ENCODE results near the gene NRCAM.
A peak's percentile ranks its signal among the peaks of the same experiment; 100 is the strongest.

NRCAM gene

DNA sequence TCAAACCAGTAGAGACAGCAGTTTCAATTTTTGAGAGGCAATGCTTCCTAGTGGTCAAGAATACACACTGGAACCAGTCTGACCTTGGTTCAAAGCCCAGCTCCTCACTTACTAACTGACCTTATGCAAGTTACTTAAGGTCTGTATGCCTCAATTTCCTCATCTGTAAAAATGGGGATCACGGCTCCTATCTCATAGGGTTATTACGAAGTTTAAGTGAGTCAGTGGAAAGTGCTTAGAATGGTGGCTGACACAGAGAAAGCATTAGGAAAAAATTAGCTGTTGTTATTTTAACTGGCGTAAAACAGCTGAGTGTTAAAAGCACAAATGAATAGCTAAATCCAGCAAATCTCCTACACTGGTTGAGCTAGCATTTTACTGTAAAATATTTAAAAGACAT is 163.7 kb downstream of the NRCAM start:
- TF ChIP-seq, protein P1, sequence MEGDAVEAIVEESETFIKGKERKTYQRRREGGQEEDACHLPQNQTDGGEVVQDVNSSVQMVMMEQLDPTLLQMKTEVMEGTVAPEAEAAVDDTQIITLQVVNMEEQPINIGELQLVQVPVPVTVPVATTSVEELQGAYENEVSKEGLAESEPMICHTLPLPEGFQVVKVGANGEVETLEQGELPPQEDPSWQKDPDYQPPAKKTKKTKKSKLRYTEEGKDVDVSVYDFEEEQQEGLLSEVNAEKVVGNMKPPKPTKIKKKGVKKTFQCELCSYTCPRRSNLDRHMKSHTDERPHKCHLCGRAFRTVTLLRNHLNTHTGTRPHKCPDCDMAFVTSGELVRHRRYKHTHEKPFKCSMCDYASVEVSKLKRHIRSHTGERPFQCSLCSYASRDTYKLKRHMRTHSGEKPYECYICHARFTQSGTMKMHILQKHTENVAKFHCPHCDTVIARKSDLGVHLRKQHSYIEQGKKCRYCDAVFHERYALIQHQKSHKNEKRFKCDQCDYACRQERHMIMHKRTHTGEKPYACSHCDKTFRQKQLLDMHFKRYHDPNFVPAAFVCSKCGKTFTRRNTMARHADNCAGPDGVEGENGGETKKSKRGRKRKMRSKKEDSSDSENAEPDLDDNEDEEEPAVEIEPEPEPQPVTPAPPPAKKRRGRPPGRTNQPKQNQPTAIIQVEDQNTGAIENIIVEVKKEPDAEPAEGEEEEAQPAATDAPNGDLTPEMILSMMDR (IDR thresholded peaks at IDR 0.05; ENCODE audit: low read length, missing control alignments), result no peak
- DNase-seq (ENCODE audit: low read depth), result no peak

DNA sequence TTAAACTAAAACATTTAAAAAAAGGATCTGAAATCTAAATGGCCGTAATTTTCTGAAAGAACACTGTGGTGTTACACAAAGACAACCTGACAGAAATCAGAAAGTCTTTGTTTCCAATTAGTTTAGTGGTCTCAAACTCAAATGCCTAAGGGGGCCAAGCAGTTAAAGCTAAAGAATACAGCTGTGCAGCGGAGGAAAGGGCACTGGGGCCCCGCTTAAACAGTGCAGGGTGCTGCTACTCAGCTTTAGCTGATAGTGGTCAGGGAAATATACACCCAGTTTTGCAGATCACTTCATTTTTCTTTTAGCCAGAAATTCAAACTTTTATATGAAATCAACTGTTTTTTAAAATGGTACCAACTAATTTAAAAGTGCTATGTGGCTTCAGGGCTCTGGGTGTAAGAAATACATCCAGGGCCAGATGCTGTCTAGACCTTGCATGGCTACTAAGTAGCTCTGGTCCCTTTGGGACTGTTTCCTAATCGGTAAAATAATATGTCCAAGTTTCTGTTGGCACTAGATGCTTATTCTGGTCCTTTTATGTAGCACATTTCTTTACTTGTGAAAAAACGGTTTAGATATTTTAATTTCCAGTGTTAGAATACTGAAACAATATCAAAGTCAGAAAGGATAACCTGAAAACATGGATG is 164.3 kb downstream of the NRCAM start:
- DNase-seq (ENCODE audit: low read depth), result peak; percentile 66
- TF ChIP-seq, protein P1 (IDR thresholded peaks at IDR 0.05; ENCODE audit: low read length, missing control alignments), result no peak
- no peak overlapping the region for H3K4me3 ChIP-seq (replicated peaks; ENCODE audit: low read depth, low read length)

More for the DNA sequence above, 163.7 kb downstream of the NRCAM start:
- H3K4me3 ChIP-seq (replicated peaks; ENCODE audit: low read depth, low read length), result no peak overlapping the region

DNA sequence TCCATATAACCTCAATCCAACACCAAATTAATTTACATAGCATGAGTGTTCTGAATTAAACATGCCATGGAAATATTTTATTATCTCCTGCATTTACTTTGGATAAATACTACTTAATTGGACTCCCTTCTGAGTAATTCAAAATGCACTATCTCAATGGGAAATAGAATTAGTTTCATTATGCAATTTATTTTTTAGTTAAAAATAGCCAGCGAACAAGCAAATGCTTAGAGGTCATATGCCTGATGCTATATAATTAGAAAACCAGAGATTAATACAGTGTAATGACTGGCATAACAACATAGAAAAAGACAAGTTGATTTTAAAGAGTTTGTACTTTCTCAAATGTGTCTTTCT is 165.1 kb downstream of the NRCAM start:
- H3K4me3 ChIP-seq (replicated peaks; ENCODE audit: low read depth, low read length), result peak overlapping the region; percentile 30
- DNase-seq (ENCODE audit: low read depth), result no peak
- TF ChIP-seq, protein P1 (IDR thresholded peaks at IDR 0.05; ENCODE audit: low read length, missing control alignments), result no peak

DNA sequence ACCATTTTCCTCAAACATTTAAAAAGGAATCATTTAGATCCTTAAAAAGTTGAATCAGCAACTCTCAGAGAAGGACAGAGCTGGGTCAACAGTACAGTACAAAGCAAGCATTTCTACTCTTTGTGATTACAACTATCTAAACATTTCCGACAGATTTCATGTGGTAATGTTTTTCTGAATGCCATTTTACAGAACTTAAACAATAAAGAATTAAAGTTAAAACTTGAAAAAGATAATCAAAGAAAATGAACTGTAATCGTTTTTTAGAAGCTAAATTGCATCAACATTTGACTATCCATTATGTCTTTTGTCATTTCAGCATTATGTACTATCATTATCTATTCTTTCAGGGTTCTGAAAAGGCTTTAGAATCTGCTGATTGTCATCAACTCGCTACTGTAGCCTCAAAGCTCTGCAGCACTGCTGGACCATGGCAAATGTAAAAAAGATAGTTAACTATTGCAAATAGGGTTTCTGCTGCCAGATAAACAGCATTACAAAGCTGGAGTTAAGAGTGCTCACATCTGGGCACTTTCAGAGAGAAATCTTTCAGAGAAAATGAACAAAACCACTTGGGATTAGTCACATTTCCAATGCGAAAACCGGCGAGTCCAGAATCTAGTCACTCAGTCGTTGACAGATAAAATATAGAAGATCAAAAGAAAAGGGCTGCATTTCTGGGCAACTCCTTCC is 165.6 kb downstream of the NRCAM start:
- peak overlapping the region; percentile 30 for H3K4me3 ChIP-seq (replicated peaks; ENCODE audit: low read depth, low read length)
- DNase-seq (ENCODE audit: low read depth), result peak; percentile 44
- TF ChIP-seq, protein P1 (IDR thresholded peaks at IDR 0.05; ENCODE audit: low read length, missing control alignments), result no peak

DNA sequence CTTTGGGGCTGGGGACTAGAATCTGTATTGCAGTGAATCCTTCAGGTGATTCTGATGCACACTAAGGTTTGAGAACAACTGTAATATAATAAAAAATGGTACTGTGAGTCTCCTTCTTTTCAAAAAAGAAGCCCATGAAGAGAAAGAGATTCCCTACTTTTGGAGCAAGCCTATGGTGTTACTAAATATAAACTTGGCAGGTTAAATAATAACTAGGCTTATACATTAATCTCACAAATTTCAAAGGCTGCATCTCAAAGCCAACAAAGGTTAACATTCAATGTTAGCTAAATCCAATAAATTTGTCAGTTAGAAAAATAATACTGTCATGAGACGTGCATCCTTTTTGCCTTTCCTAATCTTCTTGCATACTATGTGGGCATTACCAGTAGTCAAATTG is 166.4 kb downstream of the NRCAM start:
- H3K4me3 ChIP-seq (replicated peaks; ENCODE audit: low read depth, low read length), result no peak overlapping the region
- no peak for DNase-seq (ENCODE audit: low read depth)
- TF ChIP-seq, protein P1 (IDR thresholded peaks at IDR 0.05; ENCODE audit: low read length, missing control alignments), result no peak

DNA sequence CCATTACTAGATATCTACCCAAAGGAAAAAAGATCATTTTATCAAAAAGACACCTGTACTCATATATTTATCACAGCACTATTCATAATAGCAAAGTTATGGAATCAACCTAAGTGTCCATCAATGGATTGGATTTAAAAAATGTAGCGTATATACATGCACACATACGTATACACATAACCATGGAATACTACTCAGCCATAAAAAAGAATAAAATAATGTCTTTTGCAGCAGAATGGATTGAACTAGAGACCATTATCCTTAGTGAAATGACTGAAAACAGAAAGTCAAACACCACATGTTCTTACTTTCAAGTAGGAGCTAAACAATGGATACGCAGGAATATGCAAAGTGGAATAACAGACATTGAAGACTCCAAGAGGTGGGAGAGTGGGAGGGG is 168.4 kb downstream of the NRCAM start:
- no peak overlapping the region for H3K4me3 ChIP-seq (replicated peaks; ENCODE audit: low read depth, low read length)
- DNase-seq (ENCODE audit: low read depth), result no peak
- TF ChIP-seq, protein P1 (IDR thresholded peaks at IDR 0.05; ENCODE audit: low read length, missing control alignments), result no peak

Data from fibroblast of pulmonary artery (primary cell).